GM06990 (cell line): ENCODE results near the gene FBXW4.

Experiments used
- DNase-seq: peaks from one replicate; pipeline ENCODE4 v3.0.0-alpha.2; 2011; ENCODE audit not compliant: insufficient read length; ENCODE audit errors: extremely low read depth
- H3K27me3 ChIP-seq: replicated peaks from 2 replicates; pipeline ENCODE4 v1.6.0; 2011; ENCODE audit warnings: low read length; ENCODE audit not compliant: control insufficient read depth, insufficient read depth
- H3K36me3 ChIP-seq: 2 replicates; pipeline ENCODE4 v1.5.1; 2011; ENCODE audit warnings: low read length; ENCODE audit not compliant: control insufficient read depth, insufficient read depth
- H3K4me3 ChIP-seq: replicated peaks from 2 replicates; pipeline ENCODE4 v1.5.1; 2011; ENCODE audit warnings: low read depth, mild to moderate bottlenecking, control low read depth, low read length
- CTCF ChIP-seq: IDR thresholded peaks from 2 replicates; pipeline ENCODE4 v1.5.1; 2011; ENCODE audit warnings: low read length, control low read depth, mild to moderate bottlenecking, inconsistent platforms; ENCODE audit not compliant: insufficient read depth, poor library complexity, severe bottlenecking

The FBXW4 gene

GRCh38 chr10:101710059-101710695 is 15.2 kb upstream of the FBXW4 start:
- no peaks in the 10 kb centered on the region for H3K36me3 ChIP-seq
- H3K4me3 ChIP-seq = no peak overlapping the region
- no peaks in the 10 kb centered on the region for H3K27me3 ChIP-seq
- no peak for TF ChIP-seq CTCF
- DNase-seq = no peak

GRCh38 chr10:101709359-101710058 is 14.5 kb upstream of the FBXW4 start:
- no peak overlapping the region for H3K4me3 ChIP-seq
- DNase-seq = no peak
- H3K36me3 ChIP-seq = no peaks in the 10 kb centered on the region
- no peak for TF ChIP-seq CTCF
- no peaks in the 10 kb centered on the region for H3K27me3 ChIP-seq

- Histone ChIP-seq H3K4me3 (no peak overlapping the region), H3K27me3 (no peaks in the 10 kb centered on the region), H3K36me3 (no peaks in the 10 kb centered on the region)
- DNase-seq = no peak
- TF ChIP-seq CTCF = no peak
Observed at GRCh38 chr10:101708870-101709269, 13.9 kb upstream of the FBXW4 start.

GRCh38 chr10:101708073-101708472 is 13.1 kb upstream of the FBXW4 start:
- Histone ChIP-seq H3K4me3 (no peak overlapping the region), H3K36me3 (no peaks in the 10 kb centered on the region), H3K27me3 (no peaks in the 10 kb centered on the region)
- no peak for TF ChIP-seq CTCF
- no peak for DNase-seq

- no peaks in the 10 kb centered on the region; the same call in 1 of the 2 replicates for H3K36me3 ChIP-seq
- no peak overlapping the region for H3K4me3 ChIP-seq
- no peak for TF ChIP-seq CTCF
- no peaks in the 10 kb centered on the region for H3K27me3 ChIP-seq
- no peak for DNase-seq
Observed at GRCh38 chr10:101704331-101704730, 9.4 kb upstream of the FBXW4 start.

- Histone ChIP-seq H3K4me3 (no peak overlapping the region), H3K36me3 (no peaks in the 10 kb centered on the region; the same call in 1 of the 2 replicates), H3K27me3 (no peaks in the 10 kb centered on the region)
- no peak for TF ChIP-seq CTCF
- no peak for DNase-seq
Observed at GRCh38 chr10:101696632-101697031, 1.7 kb upstream of the FBXW4 start.
